ENCODE measurements around the gene BRD1.

The BRD1 gene

DNA sequence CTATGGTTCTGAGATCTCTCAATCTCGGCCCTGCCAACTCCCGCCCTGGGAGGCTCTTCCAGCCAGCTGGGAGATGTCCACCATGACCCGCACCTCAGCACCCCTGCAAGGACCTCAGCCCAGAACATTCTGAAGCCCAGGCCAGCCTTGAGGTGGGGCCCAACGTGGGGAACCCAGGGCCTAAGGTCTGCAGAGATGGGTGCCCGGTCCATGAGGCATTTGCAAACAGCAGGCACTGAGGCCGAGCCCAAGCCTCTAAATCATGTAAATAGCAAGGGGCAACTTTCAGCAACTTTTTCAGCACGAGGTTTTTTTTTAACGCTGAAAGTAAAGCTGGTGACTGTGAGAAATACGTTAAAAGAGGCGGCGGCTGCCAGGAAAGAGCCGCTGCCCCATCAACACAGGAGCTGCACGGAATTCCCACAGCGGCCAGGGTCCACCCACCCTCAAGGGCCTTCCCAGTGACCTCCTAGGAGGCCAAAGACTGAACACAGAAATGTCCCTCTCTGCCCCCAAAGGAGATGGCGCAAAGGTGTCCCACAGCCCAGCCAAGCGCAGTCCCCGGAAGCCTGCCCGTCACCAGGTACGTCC, 46.9 kb downstream of the BRD1 start:
- ChIA-PET CTCF (no interaction called here), POLR2A (no interaction called here)
- TF ChIP-seq FOXM1 (IDR thresholded peaks at IDR 0.05; ENCODE audit: borderline replicate concordance) (no peak), ZNF384 (IDR thresholded peaks at IDR 0.05) (no peak), HDGF (IDR thresholded peaks at IDR 0.05; ENCODE audit: borderline replicate concordance) (no peak), FOXA1 (IDR thresholded peaks at IDR 0.05) (no peak), CTBP1 (IDR thresholded peaks at IDR 0.05; ENCODE audit: borderline replicate concordance) (no peak), L3MBTL2 (conservative IDR thresholded peaks at IDR 0.05) (no peak), SP1 (IDR thresholded peaks at IDR 0.05) (no peak), ARNT (IDR thresholded peaks at IDR 0.05) (no peak), TARDBP (IDR thresholded peaks at IDR 0.05) (no peak)
- no peak for DNase-seq (ENCODE audit: extremely low spot score)

DNA sequence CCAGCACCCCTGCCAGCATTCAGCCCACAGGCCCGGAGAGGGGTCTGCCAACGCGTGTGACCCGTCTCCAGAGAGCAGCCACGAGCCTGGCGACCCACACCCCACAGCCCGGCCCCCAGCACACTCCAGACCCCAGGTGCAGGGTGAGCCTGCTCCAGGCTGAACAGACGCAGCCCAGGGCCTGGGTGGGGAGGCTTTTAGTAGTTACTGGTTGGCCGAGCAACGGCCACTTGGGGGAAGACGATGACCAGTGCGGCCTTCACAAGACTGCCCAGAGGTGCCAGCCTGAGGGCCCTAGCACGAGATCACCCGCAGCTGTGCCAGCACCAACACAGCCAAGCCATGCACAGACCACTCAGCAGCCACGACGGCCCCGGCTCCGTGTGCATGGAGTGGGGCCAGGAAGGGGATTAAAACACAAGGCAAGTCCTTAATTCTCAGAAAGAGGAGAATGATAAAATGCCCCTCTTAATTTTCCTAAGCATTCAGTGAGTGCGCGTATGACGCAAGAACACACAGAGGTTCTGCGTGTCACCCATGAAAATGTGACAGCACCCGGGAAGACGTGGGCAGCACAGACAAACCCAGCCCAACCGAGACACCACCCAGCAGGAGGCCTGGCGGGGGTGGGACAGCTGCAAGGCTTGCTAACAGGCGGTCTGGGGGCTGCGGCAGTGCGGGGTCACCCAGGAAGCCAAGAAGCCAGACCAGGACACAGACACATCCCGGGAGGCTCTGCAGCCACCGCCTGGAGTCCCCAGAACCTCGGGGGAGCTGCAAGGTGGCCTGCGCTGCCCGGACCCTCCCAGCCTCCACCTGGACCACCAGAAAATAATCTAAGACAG, 47.6 kb downstream of the BRD1 start:
- POLR2A ChIA-PET, result no interaction called here
- CTCF ChIA-PET, result no interaction called here
- TF ChIP-seq ARNT (IDR thresholded peaks at IDR 0.05) (no peak), FOXK2 (IDR thresholded peaks at IDR 0.05) (no peak), ZNF384 (IDR thresholded peaks at IDR 0.05) (no peak)

DNA sequence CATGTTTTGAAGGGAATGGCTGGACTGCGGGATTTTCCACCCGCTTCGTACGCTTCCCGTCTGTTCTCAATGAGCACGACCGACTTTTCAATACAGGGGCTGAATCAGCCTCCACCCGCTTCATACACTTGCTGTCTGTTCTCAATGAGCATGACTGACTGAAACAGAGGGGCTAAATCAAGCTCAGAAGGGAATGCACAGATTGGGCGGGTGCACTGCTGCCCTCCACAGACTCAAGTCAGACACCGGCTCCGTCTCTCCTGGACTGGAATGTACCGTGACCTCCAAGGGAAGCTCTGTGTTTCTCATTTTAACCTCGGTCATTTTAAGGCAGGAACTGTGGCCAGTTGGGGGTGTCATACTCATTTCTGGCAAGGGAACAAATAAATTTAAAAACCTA, 48.5 kb downstream of the BRD1 start:
- DNase-seq (ENCODE audit: extremely low spot score), result no peak
- ChIA-PET CTCF (no interaction called here), POLR2A (no interaction called here)
- no peak for TF ChIP-seq HDGF (IDR thresholded peaks at IDR 0.05; ENCODE audit: borderline replicate concordance)
- no peak for TF ChIP-seq TARDBP (IDR thresholded peaks at IDR 0.05)
- no peak for TF ChIP-seq ELF4 (IDR thresholded peaks at IDR 0.05)
- TF ChIP-seq ARNT (IDR thresholded peaks at IDR 0.05), result no peak
- TF ChIP-seq FOXA1 (IDR thresholded peaks at IDR 0.05), result no peak
- TF ChIP-seq ZNF384 (IDR thresholded peaks at IDR 0.05), result no peak
- no peak for TF ChIP-seq BHLHE40 (IDR thresholded peaks at IDR 0.05; ENCODE audit: borderline replicate concordance)
- TF ChIP-seq NFRKB (IDR thresholded peaks at IDR 0.05), result no peak
- TF ChIP-seq, protein P1, sequence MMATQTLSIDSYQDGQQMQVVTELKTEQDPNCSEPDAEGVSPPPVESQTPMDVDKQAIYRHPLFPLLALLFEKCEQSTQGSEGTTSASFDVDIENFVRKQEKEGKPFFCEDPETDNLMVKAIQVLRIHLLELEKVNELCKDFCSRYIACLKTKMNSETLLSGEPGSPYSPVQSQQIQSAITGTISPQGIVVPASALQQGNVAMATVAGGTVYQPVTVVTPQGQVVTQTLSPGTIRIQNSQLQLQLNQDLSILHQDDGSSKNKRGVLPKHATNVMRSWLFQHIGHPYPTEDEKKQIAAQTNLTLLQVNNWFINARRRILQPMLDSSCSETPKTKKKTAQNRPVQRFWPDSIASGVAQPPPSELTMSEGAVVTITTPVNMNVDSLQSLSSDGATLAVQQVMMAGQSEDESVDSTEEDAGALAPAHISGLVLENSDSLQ (IDR thresholded peaks at IDR 0.05), result no peak
- TF ChIP-seq FOXK2 (IDR thresholded peaks at IDR 0.05), result no peak
- no peak for TF ChIP-seq SUZ12 (IDR thresholded peaks at IDR 0.05)
- TF ChIP-seq CTBP1 (IDR thresholded peaks at IDR 0.05; ENCODE audit: borderline replicate concordance), result no peak
- TF ChIP-seq L3MBTL2 (conservative IDR thresholded peaks at IDR 0.05), result no peak
- TF ChIP-seq SP1 (IDR thresholded peaks at IDR 0.05), result no peak
- no peak for TF ChIP-seq LEF1 (IDR thresholded peaks at IDR 0.05; ENCODE audit: borderline replicate concordance)
- no peak for TF ChIP-seq FOXM1 (IDR thresholded peaks at IDR 0.05; ENCODE audit: borderline replicate concordance)

More for the DNA sequence above, 47.6 kb downstream of the BRD1 start:
- no peak for DNase-seq (ENCODE audit: extremely low spot score)

DNA sequence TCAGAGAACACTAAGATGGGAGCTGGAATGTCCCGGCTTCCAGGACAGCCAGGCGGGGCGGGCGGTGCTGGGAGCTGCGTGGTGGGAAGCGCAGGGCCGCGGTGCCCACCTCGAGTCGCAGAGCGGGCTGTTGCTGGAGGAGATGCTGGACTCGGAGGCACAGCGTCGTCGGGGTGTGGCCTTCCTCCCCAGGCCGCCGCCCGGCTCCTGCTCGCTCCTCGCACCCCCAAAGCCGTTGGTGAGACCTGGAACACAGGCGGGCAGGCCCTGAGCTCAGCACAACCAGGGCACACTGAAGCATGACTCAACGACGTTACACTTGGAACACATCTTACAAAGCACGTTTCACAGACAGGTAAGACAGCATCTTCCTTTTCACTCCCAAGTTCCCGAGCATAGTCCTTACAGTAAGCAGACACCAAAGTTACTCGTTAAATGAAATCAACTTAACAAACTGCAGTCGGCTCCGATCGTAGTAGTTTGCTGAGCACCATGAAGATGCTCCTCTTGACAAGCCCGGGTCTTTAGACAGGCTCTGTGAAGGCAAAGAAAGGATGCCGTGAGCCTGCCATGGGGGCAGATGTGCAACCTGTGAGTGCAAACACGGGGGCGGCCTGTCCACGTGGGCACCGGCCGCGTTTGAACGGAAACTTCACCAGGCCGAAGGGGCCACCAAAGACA, 50.0 kb downstream of the BRD1 start:
- DNase-seq (ENCODE audit: extremely low spot score), result no peak
- no peak for TF ChIP-seq NFRKB (IDR thresholded peaks at IDR 0.05)
- no peak for TF ChIP-seq TARDBP (IDR thresholded peaks at IDR 0.05)
- TF ChIP-seq L3MBTL2 (conservative IDR thresholded peaks at IDR 0.05), result no peak
- TF ChIP-seq SP1 (IDR thresholded peaks at IDR 0.05), result no peak
- TF ChIP-seq ELF4 (IDR thresholded peaks at IDR 0.05), result no peak
- no peak for TF ChIP-seq FOXK2 (IDR thresholded peaks at IDR 0.05)
- no peak for TF ChIP-seq LEF1 (IDR thresholded peaks at IDR 0.05; ENCODE audit: borderline replicate concordance)
- no peak for TF ChIP-seq HDGF (IDR thresholded peaks at IDR 0.05; ENCODE audit: borderline replicate concordance)
- TF ChIP-seq FOXM1 (IDR thresholded peaks at IDR 0.05; ENCODE audit: borderline replicate concordance), result no peak
- TF ChIP-seq ZNF384 (IDR thresholded peaks at IDR 0.05), result no peak
- no peak for TF ChIP-seq ARNT (IDR thresholded peaks at IDR 0.05)
- TF ChIP-seq, protein P1 (IDR thresholded peaks at IDR 0.05), result no peak
- TF ChIP-seq CTBP1 (IDR thresholded peaks at IDR 0.05; ENCODE audit: borderline replicate concordance), result no peak
- TF ChIP-seq BHLHE40 (IDR thresholded peaks at IDR 0.05; ENCODE audit: borderline replicate concordance), result no peak
- no peak for TF ChIP-seq SUZ12 (IDR thresholded peaks at IDR 0.05)
- no peak for TF ChIP-seq FOXA1 (IDR thresholded peaks at IDR 0.05)
- CTCF ChIA-PET, result no interaction called here
- POLR2A ChIA-PET, result no interaction called here

DNA sequence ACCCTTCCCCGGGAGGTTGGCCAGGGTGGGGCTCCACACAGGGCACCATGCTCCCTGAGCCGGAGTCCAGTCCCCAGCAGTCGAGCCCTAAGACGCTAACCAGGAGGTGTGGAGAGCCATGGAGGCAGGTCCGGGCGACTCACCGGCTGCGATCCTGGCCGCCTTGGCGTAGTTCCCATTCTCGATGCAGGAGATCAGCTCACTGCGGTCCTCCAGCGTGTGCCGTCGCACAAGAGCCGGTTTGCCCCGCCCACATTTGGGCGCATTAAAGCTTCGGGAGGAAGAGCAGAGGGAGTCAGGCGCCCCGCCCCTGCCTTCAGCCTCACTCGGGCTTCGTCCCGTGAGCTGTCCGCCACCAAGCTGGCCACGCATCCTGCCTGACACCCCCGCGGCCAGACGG, 50.8 kb downstream of the BRD1 start:
- ChIA-PET CTCF (no interaction called here), POLR2A (no interaction called here)
- TF ChIP-seq BHLHE40 (IDR thresholded peaks at IDR 0.05; ENCODE audit: borderline replicate concordance) (no peak), TARDBP (IDR thresholded peaks at IDR 0.05) (no peak), LEF1 (IDR thresholded peaks at IDR 0.05; ENCODE audit: borderline replicate concordance) (no peak), ZNF384 (IDR thresholded peaks at IDR 0.05) (no peak), FOXK2 (IDR thresholded peaks at IDR 0.05) (no peak), L3MBTL2 (conservative IDR thresholded peaks at IDR 0.05) (no peak), NFRKB (IDR thresholded peaks at IDR 0.05) (no peak), ELF4 (IDR thresholded peaks at IDR 0.05) (no peak), SP1 (IDR thresholded peaks at IDR 0.05) (no peak)
- DNase-seq (ENCODE audit: extremely low spot score), result no peak

DNA sequence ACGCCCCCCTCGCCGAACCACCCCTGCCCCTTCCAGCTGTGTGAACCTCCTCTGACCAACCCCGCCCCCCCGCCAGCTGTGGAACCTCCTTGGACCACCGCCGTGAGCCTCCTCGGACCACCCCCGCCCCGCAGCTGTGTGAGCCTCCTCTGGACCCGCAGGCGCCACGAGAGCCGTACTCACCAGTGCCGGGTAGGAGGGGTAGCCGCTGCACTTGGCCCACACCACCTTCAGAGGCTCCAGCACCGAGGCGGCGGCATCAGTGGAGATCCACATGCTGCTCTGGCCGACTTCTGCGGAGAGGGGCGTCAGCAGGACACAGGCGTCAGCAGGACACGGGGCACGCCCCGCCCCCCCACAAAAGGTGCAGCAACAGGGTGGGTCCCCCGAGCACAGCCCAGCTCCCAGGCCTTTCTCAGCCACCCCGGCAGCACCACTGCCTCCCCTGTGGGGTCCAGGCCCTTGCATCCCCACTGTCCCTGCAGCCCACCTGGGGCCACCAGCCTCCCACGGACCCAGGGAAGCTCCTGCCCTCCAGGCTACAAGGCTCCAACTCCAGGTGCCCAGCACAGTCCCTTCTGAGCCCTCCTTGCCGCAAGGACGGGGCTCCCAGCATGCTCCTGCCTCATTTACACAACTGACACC, 51.7 kb downstream of the BRD1 start:
- no peak for DNase-seq (ENCODE audit: extremely low spot score)
- ChIA-PET CTCF (no interaction called here), POLR2A (no interaction called here)
- TF ChIP-seq L3MBTL2 (conservative IDR thresholded peaks at IDR 0.05) (no peak), HDGF (IDR thresholded peaks at IDR 0.05; ENCODE audit: borderline replicate concordance) (no peak), LEF1 (IDR thresholded peaks at IDR 0.05; ENCODE audit: borderline replicate concordance) (no peak), TARDBP (IDR thresholded peaks at IDR 0.05) (no peak), ZNF384 (IDR thresholded peaks at IDR 0.05) (no peak), FOXK2 (IDR thresholded peaks at IDR 0.05) (no peak)
- TF ChIP-seq, protein P1 (IDR thresholded peaks at IDR 0.05), result no peak
